Bronchial smooth muscle cell (primary cell): ENCODE data around the gene MAF. TPM values are rescaled to one million over a fixed set of nuclear protein-coding genes. Genes with fewer than 3 reads are reported as not detected.

Experiments used
- total RNA-seq: library from RNA; depleted of rRNA; stranded (reverse); fragments of >200 nt; gene quantifications from 2 replicates; pipeline ENCODE4 v1.2.1, GENCODE V29; 2014

Gene MAF
- total RNA-seq: 7.1 and 29.0 TPM in 2 replicates

GRCh38 chr16:79600638-79601091, at the start of gene MAF:
Gene MAF, minus strand, starts transcription at chr16:79600737. Its CDS starts 835 bp downstream, at chr16:79599902.

